CD4-positive, CD25-positive, alpha-beta regulatory T cell (primary cell): ENCODE data around the gene LYAR. TPM values are rescaled to one million over a fixed set of nuclear protein-coding genes. Genes with fewer than 3 reads are reported as not detected.

Experiments used
- ATAC-seq, 2 donors: fragments of 150-1000 bp; cut with Tn5 transposase; one replicate each; pipeline ENCODE4 v1.10.0; 2021; ENCODE audit warnings: low read depth in 2 of 2, moderate number of reproducible peaks in 2 of 2, moderate library complexity in 1 of 2
- DNase-seq, 3 donors: peaks; one replicate each; pipeline versions ENCODE4 v3.0.0 to v3.0.0-alpha.2; 2012 to 2022; ENCODE audit warnings: mixed read lengths in 1 of 3
- H3K27ac ChIP-seq: one replicate; pipeline ENCODE4 v1.7.0; 2013; ENCODE audit warnings: mild to moderate bottlenecking, low read length; ENCODE audit not compliant: insufficient read depth, poor library complexity, severe bottlenecking
- H3K27me3 ChIP-seq: one replicate; pipeline ENCODE4 v1.7.0; 2013; ENCODE audit warnings: low read length; ENCODE audit not compliant: control insufficient read depth, insufficient read depth
- H3K36me3 ChIP-seq: one replicate; pipeline ENCODE4 v1.7.0; 2013; ENCODE audit warnings: mild to moderate bottlenecking, low read length, moderate library complexity; ENCODE audit not compliant: control insufficient read depth, insufficient read depth
- H3K4me1 ChIP-seq: 2 replicates; pipeline ENCODE4 v1.7.0; 2013; ENCODE audit warnings: mild to moderate bottlenecking, low read length; ENCODE audit not compliant: insufficient read depth, control insufficient read depth, poor library complexity, severe bottlenecking
- H3K4me3 ChIP-seq: one replicate; pipeline ENCODE4 v1.7.0; 2013; ENCODE audit warnings: low read depth, mild to moderate bottlenecking, low read length, moderate library complexity
- H3K9me3 ChIP-seq, 2 experiments: 1 replicate in 1 of 2; 2 replicates in 1 of 2; pipeline ENCODE4 v1.7.0; 2013; ENCODE audit warnings: low read length in 2 of 2, mild to moderate bottlenecking in 1 of 2, moderate library complexity in 1 of 2; ENCODE audit not compliant: control insufficient read depth in 2 of 2
- H3K27ac Mint-ChIP-seq, 3 donors: one replicate each; pipeline ENCODE4 v1.8.0; 2020 to 2022; ENCODE audit warnings: mild to moderate bottlenecking in 3 of 3, mixed read lengths in 3 of 3, moderate library complexity in 2 of 3
- H3K27me3 Mint-ChIP-seq: one replicate; pipeline ENCODE4 v1.8.0; 2022; ENCODE audit warnings: mild to moderate bottlenecking, mixed read lengths
- H3K36me3 Mint-ChIP-seq: one replicate; pipeline ENCODE4 v1.8.0; 2020; ENCODE audit warnings: mixed read lengths
- H3K4me1 Mint-ChIP-seq, 4 donors: one replicate each; pipeline ENCODE4 v1.8.0; 2020 to 2022; ENCODE audit warnings: mixed read lengths in 4 of 4, mild to moderate bottlenecking in 1 of 4
- H3K4me3 Mint-ChIP-seq, 4 donors: one replicate each; pipeline ENCODE4 v1.8.0; 2020 to 2022; ENCODE audit warnings: mild to moderate bottlenecking in 4 of 4, mixed read lengths in 4 of 4, moderate library complexity in 3 of 4
- H3K9me3 Mint-ChIP-seq, 7 donors: one replicate each; pipeline ENCODE4 v1.8.0; 2020 to 2022; ENCODE audit warnings: mixed read lengths in 7 of 7, mild to moderate bottlenecking in 3 of 7, moderate library complexity in 2 of 7
- polyA plus RNA-seq, 4 donors: library from polyadenylated mRNA; unstranded; fragments of 300-500 nt; fragmentation: Illumina TruSeq; gene quantifications; one replicate each; pipeline ENCODE4 v1.2.3, GENCODE V29; 2021
- total RNA-seq: library from RNA; stranded (reverse); gene quantifications from one replicate; pipeline ENCODE4 v1.2.3, GENCODE V29; 2022

The LYAR gene
- total and polyA plus RNA-seq, 5 donors from 2014 or later: 14.3 to 25.8 (median 22.3) TPM

DNA sequence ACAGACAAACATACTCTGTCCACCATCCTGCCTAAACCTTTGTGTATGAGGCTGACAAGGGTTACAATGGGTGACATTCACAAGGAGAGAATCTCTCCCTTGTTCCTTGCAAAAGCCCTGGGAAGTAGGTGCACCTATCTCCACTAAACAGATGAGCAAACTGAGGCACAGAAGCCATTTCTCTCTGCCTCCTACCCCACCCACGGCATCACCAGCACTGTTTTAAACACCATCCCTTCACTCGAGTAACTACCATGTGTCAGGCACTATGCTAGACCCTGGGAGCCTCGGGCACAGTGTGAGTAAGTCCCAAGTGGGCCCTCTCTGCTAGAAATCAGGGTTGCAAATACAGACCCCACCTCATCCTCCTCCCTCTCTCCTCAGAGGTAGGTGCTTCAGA is 899 bp downstream of the LYAR start:
- Histone ChIP-seq H3K36me3 (peaks cover 21% of the 10 kb centered on the region), H3K27me3 (no peaks in the 10 kb centered on the region), H3K27ac (no peak overlapping the region), H3K4me1 (peaks cover 27% of the 10 kb centered on the region), H3K4me3 (peak overlapping the region; percentile 91), H3K9me3 (no peaks in the 10 kb centered on the region)
- no peaks in the 10 kb centered on the region for H3K27me3 Mint-ChIP-seq
- peak overlapping the region in 2 of 3 donors; percentile 91 to 96 for H3K27ac Mint-ChIP-seq
- no peak for ATAC-seq
- no peaks in the 10 kb centered on the region for H3K9me3 Mint-ChIP-seq
- peak in 1 of 3 donors; percentile 8 for DNase-seq
- H3K4me1 Mint-ChIP-seq: peaks cover 25 to 73% (median 36%) of the 10 kb centered on the region in 4 donors
- H3K4me3 Mint-ChIP-seq: peak overlapping the region; percentile 95 to 98 (median 96)
- peaks cover 18% of the 10 kb centered on the region for H3K36me3 Mint-ChIP-seq

DNA sequence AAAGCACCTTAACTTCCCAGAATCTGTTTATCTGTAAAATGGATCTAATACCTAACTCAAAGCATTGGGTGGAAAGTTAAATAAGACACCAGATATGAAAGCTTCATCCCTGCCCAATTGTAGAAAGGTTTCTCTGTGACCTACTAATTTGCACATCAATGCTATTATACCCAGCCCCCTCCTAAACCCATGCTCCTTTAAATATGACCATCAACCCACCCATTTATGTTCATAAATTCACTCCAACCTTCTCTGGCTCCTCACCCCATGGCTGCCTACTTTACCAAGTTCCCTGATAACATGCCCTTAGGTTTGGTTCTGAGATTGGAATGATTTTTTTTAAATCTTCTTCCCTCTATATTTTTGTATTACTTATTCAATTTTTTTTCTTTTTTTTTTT is 1.9 kb downstream of the LYAR start:
- H3K4me1 Mint-ChIP-seq: peaks cover 27 to 66% (median 34%) of the 10 kb centered on the region in 4 donors

DNA sequence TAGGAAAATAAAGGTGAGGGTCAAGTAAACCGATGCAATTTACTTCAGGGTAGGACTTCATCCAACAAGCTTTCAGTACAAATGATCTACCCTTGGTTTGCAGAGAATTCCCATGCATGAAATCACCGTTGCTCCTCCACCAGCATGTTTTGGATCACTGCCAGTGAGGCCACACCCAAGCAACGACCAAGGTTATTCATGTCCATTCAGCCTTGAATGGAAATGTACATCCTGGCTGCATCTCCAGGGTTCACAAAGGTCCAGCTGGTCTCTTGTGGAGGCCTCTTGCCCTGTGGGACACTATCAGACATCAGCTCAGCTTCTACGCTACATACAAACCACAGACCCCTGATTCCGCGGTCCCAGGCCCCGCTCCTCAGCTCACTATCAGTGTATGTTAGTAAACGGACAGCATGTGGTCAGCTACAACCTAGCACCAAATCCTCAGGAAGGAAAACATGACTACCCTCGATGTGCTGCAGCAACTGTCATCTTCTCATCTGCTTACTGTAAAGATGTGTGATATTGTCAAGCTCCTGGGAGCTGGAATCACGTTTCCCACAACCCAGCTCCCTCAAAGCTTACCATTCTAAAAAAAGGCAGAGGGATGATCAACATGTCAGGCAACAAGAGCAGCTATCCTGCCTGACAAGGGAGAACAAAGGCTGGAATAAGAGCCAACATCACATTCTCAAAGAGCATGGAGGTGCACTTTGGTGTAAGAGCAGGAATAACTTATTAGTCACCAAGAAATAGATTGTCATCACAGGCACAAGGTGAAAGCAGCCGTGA is 4.9 kb downstream of the LYAR start:
- peaks cover 19% of the 10 kb centered on the region for H3K4me1 ChIP-seq
- DNase-seq (no peak), ATAC-seq (no peak)
- peaks cover 40% of the 10 kb centered on the region for H3K36me3 Mint-ChIP-seq
- peaks cover 18 to 40% (median 21%) of the 10 kb centered on the region in 4 donors for H3K4me1 Mint-ChIP-seq
- no peaks in the 10 kb centered on the region for H3K9me3 ChIP-seq
- no peak overlapping the region for H3K27ac ChIP-seq
- H3K27me3 ChIP-seq: no peaks in the 10 kb centered on the region
- H3K4me3 ChIP-seq: no peak overlapping the region
- H3K9me3 Mint-ChIP-seq: no peaks in the 10 kb centered on the region
- peaks cover 46% of the 10 kb centered on the region for H3K36me3 ChIP-seq
- H3K27me3 Mint-ChIP-seq: no peaks in the 10 kb centered on the region
- peak overlapping the region in 2 of 3 donors; percentile 66 to 68 for H3K27ac Mint-ChIP-seq
- H3K4me3 Mint-ChIP-seq: no peak overlapping the region

More for the DNA sequence above, 1.9 kb downstream of the LYAR start:
- Mint-ChIP-seq H3K27ac (peak overlapping the region in 2 of 3 donors; percentile 20 to 41), H3K36me3 (peaks cover 24% of the 10 kb centered on the region), H3K4me3 (peak overlapping the region in 3 of 4 donors; percentile 57 to 82 (median 67)), H3K27me3 (no peaks in the 10 kb centered on the region), H3K9me3 (no peaks in the 10 kb centered on the region)
- H3K27me3 ChIP-seq: no peaks in the 10 kb centered on the region
- H3K27ac ChIP-seq: no peak overlapping the region
- no peaks in the 10 kb centered on the region for H3K9me3 ChIP-seq
- H3K4me1 ChIP-seq: peaks cover 27% of the 10 kb centered on the region
- peaks cover 26% of the 10 kb centered on the region for H3K36me3 ChIP-seq
- ATAC-seq: no peak
- DNase-seq: no peak
- peak overlapping the region; percentile 40 for H3K4me3 ChIP-seq

DNA sequence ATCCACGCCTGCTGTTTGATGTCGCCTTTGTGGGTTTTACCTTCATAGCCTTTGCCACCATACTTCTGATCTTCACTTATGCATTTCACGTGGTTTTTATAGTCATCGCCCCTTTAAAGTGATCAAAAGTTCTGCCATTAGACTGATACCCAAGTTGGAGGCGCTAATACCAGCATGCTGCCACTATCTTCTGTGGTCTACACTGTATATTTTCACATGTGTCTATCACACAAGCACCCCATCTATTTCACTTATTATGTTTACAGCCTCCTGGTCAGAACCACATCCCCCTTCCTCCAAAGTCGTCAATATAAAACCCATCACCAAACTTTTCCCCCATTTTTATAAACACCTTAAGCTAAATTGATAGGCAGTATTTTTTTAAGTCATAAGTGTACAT is 8.2 kb downstream of the LYAR start:
- H3K9me3 Mint-ChIP-seq: no peaks in the 10 kb centered on the region
- peak overlapping the region in 1 of 3 donors; percentile 9 for H3K27ac Mint-ChIP-seq
- H3K4me1 Mint-ChIP-seq: peaks cover 8 to 15% (median 11%) of the 10 kb centered on the region in 4 donors
- H3K4me3 ChIP-seq: no peak overlapping the region
- no peak for DNase-seq
- ATAC-seq: no peak
- peaks cover 67% of the 10 kb centered on the region for H3K36me3 ChIP-seq
- H3K27ac ChIP-seq: no peak overlapping the region
- H3K4me3 Mint-ChIP-seq: no peak overlapping the region
- H3K27me3 ChIP-seq: no peaks in the 10 kb centered on the region
- H3K9me3 ChIP-seq: no peaks in the 10 kb centered on the region
- H3K4me1 ChIP-seq: no peaks in the 10 kb centered on the region
- peaks cover 54% of the 10 kb centered on the region for H3K36me3 Mint-ChIP-seq
- H3K27me3 Mint-ChIP-seq: no peaks in the 10 kb centered on the region

GRCh38 chr4:4277531-4277930 is 12.4 kb downstream of the LYAR start:
- Histone ChIP-seq H3K9me3 (no peaks in the 10 kb centered on the region), H3K4me1 (no peaks in the 10 kb centered on the region), H3K27me3 (no peaks in the 10 kb centered on the region), H3K27ac (no peak overlapping the region), H3K36me3 (peaks cover 72% of the 10 kb centered on the region), H3K4me3 (no peak overlapping the region)
- H3K36me3 Mint-ChIP-seq: peaks cover 58% of the 10 kb centered on the region
- no peak for DNase-seq
- no peak for ATAC-seq
- H3K9me3 Mint-ChIP-seq: peaks cover 0 to 1% (median 0%) of the 10 kb centered on the region in 7 donors
- no peaks in the 10 kb centered on the region for H3K27me3 Mint-ChIP-seq
- H3K27ac Mint-ChIP-seq: peak overlapping the region in 1 of 3 donors; percentile 56
- H3K4me3 Mint-ChIP-seq: no peak overlapping the region
- H3K4me1 Mint-ChIP-seq: peaks cover 0 to 4% (median under 1%) of the 10 kb centered on the region in 4 donors

DNA sequence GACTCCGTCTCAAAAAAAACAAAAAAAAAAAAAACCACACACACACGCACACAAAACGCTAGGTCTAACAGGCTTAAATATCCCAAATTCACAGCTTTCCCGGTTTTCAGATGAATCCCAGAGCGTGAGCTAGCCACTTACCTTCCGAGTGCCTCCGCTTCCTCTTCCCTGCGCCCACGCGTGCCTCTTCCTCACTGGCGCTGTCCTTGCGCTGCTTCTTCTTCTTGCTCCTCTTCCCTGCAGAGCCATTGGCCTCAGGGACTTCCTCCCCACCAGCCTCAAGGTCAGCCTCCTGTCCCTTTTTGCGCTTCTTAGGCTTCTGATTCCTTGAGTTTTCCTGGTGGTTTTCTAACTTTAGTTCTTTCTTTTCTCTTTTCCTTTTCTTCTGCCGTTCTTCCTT is 15.7 kb downstream of the LYAR start:
- H3K27me3 Mint-ChIP-seq: no peaks in the 10 kb centered on the region
- Histone ChIP-seq H3K27me3 (no peaks in the 10 kb centered on the region), H3K36me3 (peaks cover 62% of the 10 kb centered on the region), H3K9me3 (no peaks in the 10 kb centered on the region), H3K4me1 (no peaks in the 10 kb centered on the region), H3K4me3 (no peak overlapping the region), H3K27ac (no peak overlapping the region)
- ATAC-seq (no peak), DNase-seq (no peak)
- peaks cover 57% of the 10 kb centered on the region for H3K36me3 Mint-ChIP-seq
- H3K4me1 Mint-ChIP-seq: peaks cover 4 to 22% (median 15%) of the 10 kb centered on the region in 4 donors
- H3K9me3 Mint-ChIP-seq: peaks cover 0 to 1% (median 0%) of the 10 kb centered on the region in 7 donors
- H3K4me3 Mint-ChIP-seq: no peak overlapping the region
- peak overlapping the region in 2 of 3 donors; percentile 70 to 95 for H3K27ac Mint-ChIP-seq

DNA sequence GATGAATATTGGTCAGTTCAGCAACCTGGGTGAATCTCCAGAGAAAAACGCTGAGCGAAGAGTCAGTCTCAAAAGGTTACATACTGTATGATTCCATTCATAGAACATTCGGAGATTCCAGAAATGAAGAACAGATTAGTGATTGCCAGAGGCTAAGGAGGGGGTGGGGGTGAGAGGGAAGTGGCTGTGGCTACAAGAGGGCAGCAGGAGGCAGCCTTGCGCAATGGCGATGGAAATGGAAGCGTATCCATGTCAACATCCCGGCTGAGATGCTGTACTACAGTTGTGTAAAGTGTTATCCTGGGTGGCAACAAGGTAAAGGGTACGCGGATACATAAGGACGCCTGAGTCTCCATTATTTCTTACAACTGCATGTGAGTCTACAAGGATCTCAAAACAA is 18.0 kb downstream of the LYAR start:
- Mint-ChIP-seq H3K36me3 (peaks cover 55% of the 10 kb centered on the region), H3K4me3 (no peak overlapping the region), H3K4me1 (peaks cover 4 to 29% (median 20%) of the 10 kb centered on the region in 4 donors), H3K9me3 (peaks cover 0 to 1% (median 0%) of the 10 kb centered on the region in 7 donors), H3K27me3 (no peaks in the 10 kb centered on the region), H3K27ac (peak overlapping the region in 1 of 3 donors; percentile 80)
- no peaks in the 10 kb centered on the region for H3K27me3 ChIP-seq
- peaks cover 49% of the 10 kb centered on the region for H3K36me3 ChIP-seq
- no peaks in the 10 kb centered on the region for H3K9me3 ChIP-seq
- peaks cover 3% of the 10 kb centered on the region for H3K4me1 ChIP-seq
- no peak overlapping the region for H3K4me3 ChIP-seq
- H3K27ac ChIP-seq: no peak overlapping the region
- ATAC-seq (no peak), DNase-seq (no peak)
